DOHH2 (cell line): Measurements from ENCODE around the gene UCN3.

Experiments used
- H3F3A ChIP-seq: fragments of 200-600 bp; sonication (generic), shearing (Covaris generic); 2 replicates; pipeline ENCODE4 v1.6.0; 2016; ENCODE audit warnings: antibody characterized with exemption, mild to moderate bottlenecking; ENCODE audit not compliant: control insufficient read depth, insufficient read depth
- H3K27ac ChIP-seq: fragments of 200-600 bp; sonication (generic); 2 replicates; pipeline ENCODE4 v1.5.1; 2014; ENCODE audit warnings: low read depth, mild to moderate bottlenecking, low read length, moderate library complexity
- H3K27me3 ChIP-seq: fragments of 200-600 bp; sonication (generic); 2 replicates; pipeline ENCODE4 v1.6.1; 2014; ENCODE audit warnings: mild to moderate bottlenecking, low read length, mixed read lengths; ENCODE audit not compliant: control insufficient read depth
- H3K36me3 ChIP-seq: fragments of 200-600 bp; sonication (generic); 2 replicates; pipeline ENCODE4 v1.6.1; 2014; ENCODE audit warnings: mild to moderate bottlenecking, low read length, moderate library complexity, mixed read lengths; ENCODE audit not compliant: control insufficient read depth
- H3K4me1 ChIP-seq: fragments of 200-600 bp; sonication (generic); 2 replicates; pipeline ENCODE4 v1.6.1; 2014; ENCODE audit warnings: mild to moderate bottlenecking, low read length, mixed read lengths; ENCODE audit not compliant: control insufficient read depth
- H3K4me2 ChIP-seq: fragments of 200-600 bp; sonication (generic); 2 replicates; pipeline ENCODE4 v1.6.0; 2014; ENCODE audit warnings: mild to moderate bottlenecking, low read length, moderate library complexity
- H3K4me3 ChIP-seq: fragments of 200-600 bp; sonication (generic); 2 replicates; pipeline ENCODE4 v1.5.1; 2014; ENCODE audit warnings: mild to moderate bottlenecking, low read length, mixed read lengths
- H3K79me2 ChIP-seq: fragments of 200-600 bp; sonication (generic); 2 replicates; pipeline ENCODE4 v1.6.1; 2014; ENCODE audit warnings: mild to moderate bottlenecking, low read length, mixed read lengths; ENCODE audit not compliant: control insufficient read depth
- H3K9me2 ChIP-seq: fragments of 200-600 bp; sonication (generic); replicated peaks from 2 replicates; pipeline ENCODE4 v1.6.1; 2014; ENCODE audit warnings: mild to moderate bottlenecking, low read length, mixed read lengths; ENCODE audit not compliant: control insufficient read depth
- H3K9me3 ChIP-seq: fragments of 200-600 bp; sonication (generic); 2 replicates; pipeline ENCODE4 v1.6.1; 2014; ENCODE audit warnings: antibody characterized with exemption, low read length, mixed read lengths; ENCODE audit not compliant: control insufficient read depth, insufficient read depth
- H4K20me1 ChIP-seq: fragments of 200-600 bp; sonication (generic); 2 replicates; pipeline ENCODE4 v1.6.0; 2014; ENCODE audit warnings: low read depth, mild to moderate bottlenecking, antibody characterized with exemption, low read length, moderate library complexity; ENCODE audit not compliant: control insufficient read depth, insufficient read depth
- CTCF ChIP-seq: fragments of 200-600 bp; sonication (generic); IDR thresholded peaks from one replicate; pipeline ENCODE4 v1.5.1; 2014; ENCODE audit warnings: antibody characterized with exemption, mild to moderate bottlenecking, low read depth, low read length; ENCODE audit not compliant: poor library complexity, severe bottlenecking
- EZH2phosphoT487 ChIP-seq: fragments of 200-600 bp; sonication (generic); IDR thresholded peaks from 2 replicates; pipeline ENCODE4 v1.6.1; 2017; ENCODE audit warnings: borderline replicate concordance, mild to moderate bottlenecking, antibody characterized with exemption, low read length, moderate library complexity, mixed read lengths

Gene UCN3

GRCh38 chr10:5400468-5401240 is 35.9 kb downstream of the UCN3 start:
- H3K79me2 ChIP-seq: no peaks in the 10 kb centered on the region
- no peaks in the 10 kb centered on the region for H3K9me3 ChIP-seq
- no peak for TF ChIP-seq EZH2phosphoT487
- no peak for TF ChIP-seq CTCF
- H3F3A ChIP-seq: no peaks in the 10 kb centered on the region
- H3K4me2 ChIP-seq: no peak overlapping the region
- no peaks in the 10 kb centered on the region for H3K4me1 ChIP-seq
- H3K36me3 ChIP-seq: no peaks in the 10 kb centered on the region
- H3K27ac ChIP-seq: no peak overlapping the region
- H3K4me3 ChIP-seq: no peak overlapping the region
- H3K9me2 ChIP-seq: no peaks in the 10 kb centered on the region
- H4K20me1 ChIP-seq: no peaks in the 10 kb centered on the region
- H3K27me3 ChIP-seq: peaks cover 10% of the 10 kb centered on the region

GRCh38 chr10:5402798-5403197 is 38.0 kb downstream of the UCN3 start:
- H3K4me2 ChIP-seq: no peak overlapping the region
- H3K4me1 ChIP-seq: no peaks in the 10 kb centered on the region
- TF ChIP-seq EZH2phosphoT487 (no peak), CTCF (no peak)
- H3K4me3 ChIP-seq: no peak overlapping the region
- peaks cover 4% of the 10 kb centered on the region; the same call in 1 of the 2 replicates for H3K9me3 ChIP-seq
- no peak overlapping the region for H3K27ac ChIP-seq
- H3K27me3 ChIP-seq: peaks cover 6% of the 10 kb centered on the region
- no peaks in the 10 kb centered on the region for H3K79me2 ChIP-seq
- H4K20me1 ChIP-seq: no peaks in the 10 kb centered on the region
- no peaks in the 10 kb centered on the region for H3F3A ChIP-seq
- no peaks in the 10 kb centered on the region for H3K36me3 ChIP-seq
- no peaks in the 10 kb centered on the region for H3K9me2 ChIP-seq

GRCh38 chr10:5404208-5405041 is 39.7 kb downstream of the UCN3 start, which contains the start of gene TUBAL3:
Gene TUBAL3 (minus strand): TSS chr10:5404828. CDS start chr10:5404792, 36 bp downstream.
- Histone ChIP-seq H3F3A (no peaks in the 10 kb centered on the region), H3K79me2 (no peaks in the 10 kb centered on the region), H3K9me3 (peaks cover 4% of the 10 kb centered on the region; the same call in 1 of the 2 replicates), H3K9me2 (no peaks in the 10 kb centered on the region), H4K20me1 (no peaks in the 10 kb centered on the region), H3K27ac (no peak within 1 kb of the TSS), H3K4me2 (no peak within 1 kb of the TSS), H3K36me3 (no peaks in the 10 kb centered on the region), H3K27me3 (peaks cover 2% of the 10 kb centered on the region; the same call in 1 of the 2 replicates), H3K4me3 (no peak within 1 kb of the TSS), H3K4me1 (no peaks in the 10 kb centered on the region)
- TF ChIP-seq EZH2phosphoT487 (no peak), CTCF (no peak)
